HEK293 (cell line): Measurements from ENCODE around the gene POLR1B.

Experiments
- ZNF830 ChIP-seq: fragments of 450-650 bp; IDR thresholded peaks from 2 replicates; pipeline ENCODE4 v1.5.0; 2018; ENCODE audit warnings: missing biosample characterization, missing genetic modification characterization, low read depth, mild to moderate bottlenecking, moderate library complexity
- TF ChIP-seq, protein P1 (sequence below): fragments of 450-650 bp; formaldehyde crosslinking; IDR thresholded peaks from 2 replicates; pipeline ENCODE4 v1.5.1; 2016; ENCODE audit warnings: missing biosample characterization, missing genetic modification characterization

DNA sequence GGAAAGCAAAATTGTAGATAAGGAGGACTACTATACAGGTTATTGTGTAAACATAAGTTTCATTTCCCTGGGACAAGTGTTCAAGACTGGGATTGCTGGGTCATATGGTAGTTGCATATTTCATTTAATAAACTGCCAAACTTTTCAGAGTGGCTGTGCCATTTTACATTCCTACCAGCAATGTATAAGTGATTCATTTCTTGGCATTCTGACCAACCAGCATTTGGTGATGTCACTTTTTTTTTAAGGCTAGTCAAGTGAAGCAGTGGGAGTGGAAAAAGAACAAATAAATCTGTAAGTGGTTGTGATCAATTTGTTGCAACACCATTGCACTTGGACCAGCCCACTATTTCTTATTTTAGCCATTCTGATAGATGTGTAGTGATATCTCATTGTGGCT is 37.0 kb downstream of the POLR1B start:
- TF ChIP-seq ZNF830 (tag by site-specific recombination) = no peak
- TF ChIP-seq, protein P1, sequence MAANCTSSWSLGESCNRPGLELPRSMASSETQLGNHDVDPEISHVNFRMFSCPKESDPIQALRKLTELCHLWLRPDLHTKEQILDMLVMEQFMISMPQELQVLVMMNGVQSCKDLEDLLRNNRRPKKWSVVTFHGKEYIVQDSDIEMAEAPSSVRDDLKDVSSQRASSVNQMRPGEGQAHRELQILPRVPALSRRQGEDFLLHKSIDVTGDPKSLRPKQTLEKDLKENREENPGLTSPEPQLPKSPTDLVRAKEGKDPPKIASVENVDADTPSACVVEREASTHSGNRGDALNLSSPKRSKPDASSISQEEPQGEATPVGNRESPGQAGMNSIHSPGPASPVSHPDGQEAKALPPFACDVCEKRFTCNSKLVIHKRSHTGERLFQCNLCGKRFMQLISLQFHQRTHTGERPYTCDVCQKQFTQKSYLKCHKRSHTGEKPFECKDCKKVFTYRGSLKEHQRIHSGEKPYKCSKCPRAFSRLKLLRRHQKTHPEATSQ (tag by site-specific recombination) = no peak
